Breast epithelium (tissue), 3 donors: Measurements from ENCODE around the gene RITA1.

Experiments
- CTCF ChIP-seq, 3 donors: fragments of 450-650 bp; IDR thresholded peaks; one replicate each; pipeline ENCODE4 v1.5.1; 2016 to 2017; ENCODE audit warnings: antibody characterized with exemption in 3 of 3, mild to moderate bottlenecking in 3 of 3, moderate library complexity in 3 of 3
- POLR2A ChIP-seq: fragments of 450-650 bp; IDR thresholded peaks from one replicate; pipeline ENCODE4 v1.6.1; 2016; ENCODE audit warnings: antibody characterized with exemption, mild to moderate bottlenecking, moderate library complexity
- POLR2AphosphoS5 ChIP-seq, 3 donors: sonication (generic); formaldehyde crosslinking; IDR thresholded peaks; one replicate each; pipeline ENCODE4 v1.6.1; 2017; ENCODE audit warnings: antibody characterized with exemption in 3 of 3

GRCh38 chr12:113152196-113152834 is 33.2 kb upstream of the RITA1 start:
- TF ChIP-seq POLR2AphosphoS5 (IDR thresholded peaks at IDR 0.05) (no peak), POLR2A (no peak), CTCF (IDR thresholded peaks at IDR 0.05) (no peak)
